HepG2 (cell line): ENCODE results near the gene SERTAD2. TPM values are rescaled to one million over a fixed set of nuclear protein-coding genes. Genes with fewer than 3 reads are reported as not detected.

ENCODE experiments used
- EP300 ChIP-seq, 3 experiments: sonication (generic) in 1 of 3; formaldehyde crosslinking in 1 of 3; IDR thresholded peaks; 2 replicates each; pipeline versions ENCODE4 v1.5.1 to v1.6.1; 2011 to 2020; ENCODE audit warnings: low read depth in 2 of 3, low read length in 2 of 3, borderline replicate concordance in 1 of 3, improper control_type of control experiment in 1 of 3, mild to moderate bottlenecking in 1 of 3, missing genetic modification reagents in 1 of 3, moderate library complexity in 1 of 3
- FOXO1 ChIP-seq: sonication (generic); formaldehyde crosslinking; IDR thresholded peaks from 2 replicates; pipeline ENCODE4 v1.4.0; 2020; ENCODE audit warnings: missing genetic modification reagents
- GPN1 ChIP-seq: sonication (generic); formaldehyde crosslinking; IDR thresholded peaks from 2 replicates; pipeline ENCODE4 v1.5.1; 2020; ENCODE audit warnings: missing genetic modification reagents, borderline replicate concordance
- KAT2B ChIP-seq: fragments of 150-350 bp; IDR thresholded peaks from 2 replicates; pipeline ENCODE4 v1.6.1; 2014; ENCODE audit warnings: low read depth, low read length, borderline replicate concordance
- ZNF430 ChIP-seq: sonication (generic); formaldehyde crosslinking; IDR thresholded peaks from 2 replicates; pipeline ENCODE4 v1.9.0; 2021; ENCODE audit warnings: mild to moderate bottlenecking, missing genetic modification reagents
- ZNF567 ChIP-seq: sonication (generic); formaldehyde crosslinking; IDR thresholded peaks from 2 replicates; pipeline ENCODE4 v1.8.1; 2023; ENCODE audit warnings: mild to moderate bottlenecking, missing genetic modification reagents, borderline replicate concordance
- polyA plus RNA-seq, 8 experiments: library from polyadenylated mRNA; depleted of rRNA in 3 of 8; stranded (reverse) in 7 of 8; unstranded in 1 of 8; fragments of >200 nt; fragmentation: Illumina TruSeq in 4 of 8; extraction: Trizol in 4 of 8; gene quantifications; 2 replicates each; pipeline versions ENCODE4 v1.2.1 to v1.2.3, GENCODE V29; 2011 to 2016; ENCODE audit warnings: low read depth in 4 of 8, missing spikeins in 1 of 8, mixed read lengths in 1 of 8; ENCODE audit not compliant: insufficient read depth in 1 of 8
- total RNA-seq, 5 experiments: library from RNA; depleted of rRNA; stranded (reverse); fragments of >200 nt; fragmentation: Illumina TruSeq; extraction: Trizol; gene quantifications; 2 replicates each; pipeline ENCODE4 v1.2.3, GENCODE V29; 2016; ENCODE audit warnings: low read depth in 1 of 5
- TF ChIP-seq, protein P1 (sequence below): sonication (generic); formaldehyde crosslinking; IDR thresholded peaks from 2 replicates; pipeline ENCODE4 v1.4.0; 2020; ENCODE audit warnings: mild to moderate bottlenecking, missing genetic modification reagents
- TF ChIP-seq, protein P2 (sequence below): sonication (generic); formaldehyde crosslinking; IDR thresholded peaks from 2 replicates; pipeline ENCODE4 v1.4.0; 2020; ENCODE audit warnings: low read depth, missing genetic modification reagents
- TF ChIP-seq, protein P3 (sequence below), 2 experiments: fragments of 450-650 bp in 1 of 2; sonication (generic) in 1 of 2; formaldehyde crosslinking; IDR thresholded peaks; 2 replicates each; pipeline versions ENCODE4 v1.5.0 to v1.8.0; 2020 to 2022; ENCODE audit warnings: mild to moderate bottlenecking in 1 of 2, missing genetic modification reagents in 1 of 2
- TF ChIP-seq, protein P4 (sequence below), 2 experiments: sonication (generic) in 1 of 2; formaldehyde crosslinking in 1 of 2; IDR thresholded peaks; 2 replicates each; pipeline versions ENCODE4 v1.5.1 to v1.6.1; 2011 to 2020; ENCODE audit warnings: borderline replicate concordance in 1 of 2, low read depth in 1 of 2, low read length in 1 of 2, mild to moderate bottlenecking in 1 of 2, missing genetic modification reagents in 1 of 2, moderate library complexity in 1 of 2

SERTAD2 gene
- total and polyA plus RNA-seq, 2 of the 13 experiments (the other 11 are each of a cell fraction or from before 2014, with no cell fraction given): 6.7 to 22.6 TPM

DNA sequence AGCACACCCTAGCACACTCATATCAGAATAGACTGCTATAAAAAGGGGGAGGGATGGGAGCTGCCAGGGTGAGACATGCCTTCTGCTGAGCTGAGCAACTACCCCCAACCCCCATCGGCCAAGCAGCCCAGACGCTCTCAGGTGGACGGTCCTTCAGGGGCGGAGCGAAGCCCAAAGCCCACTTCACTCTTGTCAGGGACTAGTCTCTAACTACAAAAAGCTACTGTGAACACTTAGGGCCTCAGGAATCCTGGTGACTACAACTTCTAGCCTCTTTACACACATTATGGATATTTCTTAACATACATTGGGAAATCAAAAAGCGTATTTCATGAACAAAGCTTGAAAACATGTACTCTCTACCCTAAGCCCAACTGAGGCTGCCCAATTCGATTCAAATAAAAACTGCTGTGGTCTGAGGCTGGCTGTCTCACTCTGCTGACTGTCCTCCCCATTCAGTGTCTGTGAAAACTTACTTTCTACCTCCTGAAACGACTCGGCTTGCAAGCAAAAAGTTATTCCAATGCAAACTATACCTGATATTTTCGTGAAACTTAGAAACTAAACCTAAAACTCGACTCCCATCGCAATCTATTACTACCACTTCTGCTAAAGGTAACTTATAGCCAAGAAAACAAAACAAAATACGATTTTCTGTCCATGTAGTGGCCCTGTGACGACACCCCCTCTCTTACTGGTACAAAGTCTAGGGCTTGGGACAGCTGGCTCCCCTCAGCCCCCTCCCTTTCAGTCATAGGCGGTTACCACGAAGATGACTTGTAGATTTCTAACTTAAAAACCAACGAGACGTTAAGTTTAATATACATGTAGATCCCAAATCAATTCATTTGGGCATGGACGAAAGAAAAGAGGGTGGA, 1.2 kb downstream of the SERTAD2 start (continued):
- no peak for TF ChIP-seq KAT2B
- TF ChIP-seq EP300 (IDR thresholded peaks at IDR 0.05; ENCODE audit: low read depth in 2 of 2, low read length in 2 of 2): 0 out of 4 replicates have a peak, but pooled peaks of 1 of the 2 experiments have one; percentile 28
- TF ChIP-seq EP300 (CRISPR knock-in tag; IDR thresholded peaks at IDR 0.05; ENCODE audit: borderline replicate concordance): no peak
- no peak for TF ChIP-seq GPN1 (CRISPR knock-in tag)
- TF ChIP-seq, protein P1, sequence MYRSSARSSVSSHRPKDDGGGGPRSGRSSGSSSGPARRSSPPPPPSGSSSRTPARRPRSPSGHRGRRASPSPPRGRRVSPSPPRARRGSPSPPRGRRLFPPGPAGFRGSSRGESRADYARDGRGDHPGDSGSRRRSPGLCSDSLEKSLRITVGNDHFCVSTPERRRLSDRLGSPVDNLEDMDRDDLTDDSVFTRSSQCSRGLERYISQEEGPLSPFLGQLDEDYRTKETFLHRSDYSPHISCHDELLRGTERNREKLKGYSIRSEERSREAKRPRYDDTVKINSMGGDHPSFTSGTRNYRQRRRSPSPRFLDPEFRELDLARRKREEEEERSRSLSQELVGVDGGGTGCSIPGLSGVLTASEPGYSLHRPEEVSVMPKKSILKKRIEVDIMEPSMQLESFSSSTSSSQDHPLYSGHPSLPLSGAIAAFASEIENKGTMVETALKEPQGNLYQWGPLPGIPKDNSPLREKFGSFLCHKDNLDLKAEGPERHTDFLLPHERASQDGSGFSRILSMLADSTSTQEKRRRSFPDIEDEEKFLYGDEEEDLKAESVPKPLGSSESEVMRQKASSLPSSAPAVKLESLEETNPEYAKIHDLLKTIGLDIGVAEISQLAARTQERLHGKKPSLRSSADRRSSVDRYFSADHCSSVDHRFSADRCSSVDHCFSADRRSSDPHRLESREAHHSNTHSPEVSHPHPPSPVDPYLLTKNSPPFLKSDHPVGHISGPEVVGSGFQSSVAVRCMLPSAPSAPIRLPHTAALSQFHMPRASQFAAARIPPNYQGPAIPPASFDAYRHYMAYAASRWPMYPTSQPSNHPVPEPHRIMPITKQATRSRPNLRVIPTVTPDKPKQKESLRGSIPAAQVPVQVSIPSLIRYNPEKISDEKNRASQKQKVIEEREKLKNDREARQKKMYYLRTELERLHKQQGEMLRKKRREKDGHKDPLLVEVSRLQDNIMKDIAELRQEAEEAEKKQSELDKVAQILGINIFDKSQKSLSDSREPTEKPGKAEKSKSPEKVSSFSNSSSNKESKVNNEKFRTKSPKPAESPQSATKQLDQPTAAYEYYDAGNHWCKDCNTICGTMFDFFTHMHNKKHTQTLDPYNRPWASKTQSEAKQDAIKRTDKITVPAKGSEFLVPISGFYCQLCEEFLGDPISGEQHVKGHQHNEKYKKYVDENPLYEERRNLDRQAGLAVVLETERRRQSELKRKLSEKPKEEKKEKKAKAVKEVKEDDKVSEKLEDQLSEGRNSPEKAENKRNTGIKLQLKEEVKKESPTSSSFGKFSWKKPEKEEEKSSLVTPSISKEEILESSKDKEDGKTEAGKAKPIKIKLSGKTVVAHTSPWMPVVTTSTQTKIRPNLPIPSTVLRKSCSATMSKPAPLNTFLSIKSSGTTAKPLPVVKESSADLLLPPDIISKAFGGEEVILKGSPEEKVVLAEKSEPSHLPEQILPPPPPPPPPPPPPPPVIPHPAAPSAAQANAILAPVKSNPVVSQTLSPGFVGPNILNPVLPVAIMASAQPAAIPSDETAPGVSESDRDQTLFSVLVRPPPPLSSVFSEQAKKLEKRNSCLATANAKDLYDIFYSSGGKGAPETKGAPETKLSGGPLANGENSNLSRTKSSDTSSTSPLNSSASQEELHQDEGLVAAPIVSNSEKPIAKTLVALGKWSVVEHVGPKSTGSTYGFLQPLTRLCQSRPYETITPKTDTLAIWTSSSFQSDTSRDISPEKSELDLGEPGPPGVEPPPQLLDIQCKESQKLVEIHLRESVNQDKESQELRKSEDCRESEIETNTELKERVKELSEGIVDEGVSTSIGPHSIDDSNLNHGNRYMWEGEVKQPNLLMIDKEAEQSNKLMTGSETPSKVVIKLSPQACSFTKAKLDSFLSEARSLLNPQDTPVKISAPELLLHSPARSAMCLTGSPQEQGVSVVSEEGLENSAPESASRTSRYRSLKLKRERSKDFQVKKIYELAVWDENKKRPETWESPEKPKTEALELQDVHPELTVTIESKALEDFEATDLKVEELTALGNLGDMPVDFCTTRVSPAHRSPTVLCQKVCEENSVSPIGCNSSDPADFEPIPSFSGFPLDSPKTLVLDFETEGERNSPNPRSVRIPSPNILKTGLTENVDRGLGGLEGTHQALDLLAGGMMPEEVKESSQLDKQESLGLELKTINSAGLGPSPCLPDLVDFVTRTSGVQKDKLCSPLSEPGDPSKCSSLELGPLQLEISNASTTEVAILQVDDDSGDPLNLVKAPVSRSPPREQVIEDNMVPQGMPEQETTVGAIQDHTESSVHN: no peak
- TF ChIP-seq FOXO1 (CRISPR knock-in tag): peak; percentile 28; the same call in 1 of the 2 replicates
- no peak for TF ChIP-seq ZNF567
- TF ChIP-seq, protein P2, sequence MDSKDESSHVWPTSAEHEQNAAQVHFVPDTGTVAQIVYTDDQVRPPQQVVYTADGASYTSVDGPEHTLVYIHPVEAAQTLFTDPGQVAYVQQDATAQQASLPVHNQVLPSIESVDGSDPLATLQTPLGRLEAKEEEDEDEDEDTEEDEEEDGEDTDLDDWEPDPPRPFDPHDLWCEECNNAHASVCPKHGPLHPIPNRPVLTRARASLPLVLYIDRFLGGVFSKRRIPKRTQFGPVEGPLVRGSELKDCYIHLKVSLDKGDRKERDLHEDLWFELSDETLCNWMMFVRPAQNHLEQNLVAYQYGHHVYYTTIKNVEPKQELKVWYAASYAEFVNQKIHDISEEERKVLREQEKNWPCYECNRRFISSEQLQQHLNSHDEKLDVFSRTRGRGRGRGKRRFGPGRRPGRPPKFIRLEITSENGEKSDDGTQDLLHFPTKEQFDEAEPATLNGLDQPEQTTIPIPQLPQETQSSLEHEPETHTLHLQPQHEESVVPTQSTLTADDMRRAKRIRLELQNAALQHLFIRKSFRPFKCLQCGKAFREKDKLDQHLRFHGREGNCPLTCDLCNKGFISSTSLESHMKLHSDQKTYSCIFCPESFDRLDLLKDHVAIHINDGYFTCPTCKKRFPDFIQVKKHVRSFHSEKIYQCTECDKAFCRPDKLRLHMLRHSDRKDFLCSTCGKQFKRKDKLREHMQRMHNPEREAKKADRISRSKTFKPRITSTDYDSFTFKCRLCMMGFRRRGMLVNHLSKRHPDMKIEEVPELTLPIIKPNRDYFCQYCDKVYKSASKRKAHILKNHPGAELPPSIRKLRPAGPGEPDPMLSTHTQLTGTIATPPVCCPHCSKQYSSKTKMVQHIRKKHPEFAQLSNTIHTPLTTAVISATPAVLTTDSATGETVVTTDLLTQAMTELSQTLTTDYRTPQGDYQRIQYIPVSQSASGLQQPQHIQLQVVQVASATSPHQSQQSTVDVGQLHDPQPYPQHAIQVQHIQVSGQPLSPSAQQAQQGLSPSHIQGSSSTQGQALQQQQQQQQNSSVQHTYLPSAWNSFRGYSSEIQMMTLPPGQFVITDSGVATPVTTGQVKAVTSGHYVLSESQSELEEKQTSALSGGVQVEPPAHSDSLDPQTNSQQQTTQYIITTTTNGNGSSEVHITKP (CRISPR knock-in tag): no peak
- TF ChIP-seq, protein P3, sequence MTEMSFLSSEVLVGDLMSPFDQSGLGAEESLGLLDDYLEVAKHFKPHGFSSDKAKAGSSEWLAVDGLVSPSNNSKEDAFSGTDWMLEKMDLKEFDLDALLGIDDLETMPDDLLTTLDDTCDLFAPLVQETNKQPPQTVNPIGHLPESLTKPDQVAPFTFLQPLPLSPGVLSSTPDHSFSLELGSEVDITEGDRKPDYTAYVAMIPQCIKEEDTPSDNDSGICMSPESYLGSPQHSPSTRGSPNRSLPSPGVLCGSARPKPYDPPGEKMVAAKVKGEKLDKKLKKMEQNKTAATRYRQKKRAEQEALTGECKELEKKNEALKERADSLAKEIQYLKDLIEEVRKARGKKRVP (CRISPR knock-in tag; IDR thresholded peaks at IDR 0.05): peak in 1 of 2 experiments; percentile 41; a peak in 1 of 4 replicates
- TF ChIP-seq, protein P4, sequence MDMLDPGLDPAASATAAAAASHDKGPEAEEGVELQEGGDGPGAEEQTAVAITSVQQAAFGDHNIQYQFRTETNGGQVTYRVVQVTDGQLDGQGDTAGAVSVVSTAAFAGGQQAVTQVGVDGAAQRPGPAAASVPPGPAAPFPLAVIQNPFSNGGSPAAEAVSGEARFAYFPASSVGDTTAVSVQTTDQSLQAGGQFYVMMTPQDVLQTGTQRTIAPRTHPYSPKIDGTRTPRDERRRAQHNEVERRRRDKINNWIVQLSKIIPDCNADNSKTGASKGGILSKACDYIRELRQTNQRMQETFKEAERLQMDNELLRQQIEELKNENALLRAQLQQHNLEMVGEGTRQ (IDR thresholded peaks at IDR 0.05; ENCODE audit: low read depth, low read length): no peak
- TF ChIP-seq, protein P4 (CRISPR knock-in tag; IDR thresholded peaks at IDR 0.05; ENCODE audit: borderline replicate concordance): no peak
- TF ChIP-seq ZNF430 (CRISPR knock-in tag): peak; percentile 70
